OCI-LY7 (cell line): ENCODE measurements around the gene RAP1GDS1.

Experiments
- CTCF ChIP-seq: fragments of 200-600 bp; sonication (generic); conservative IDR thresholded peaks from 2 replicates; pipeline ENCODE4 v1.5.1; 2014; ENCODE audit warnings: mild to moderate bottlenecking, antibody characterized with exemption, low read length, moderate library complexity, mixed read lengths
- EZH2phosphoT487 ChIP-seq: fragments of 200-600 bp; sonication (generic); IDR thresholded peaks from 2 replicates; pipeline ENCODE4 v1.6.1; 2018; ENCODE audit warnings: low read depth, borderline replicate concordance, mild to moderate bottlenecking, mixed run types, antibody characterized with exemption, low read length, moderate library complexity, mixed read lengths

GRCh38 chr4:98470366-98470765 lies 209.2 kb downstream of the RAP1GDS1 start:
- TF ChIP-seq CTCF, result no peak
- TF ChIP-seq EZH2phosphoT487, result no peak
